Effector memory CD4-positive, alpha-beta T cell (primary cell): ENCODE results near the gene MCF2L.

Source experiments
- DNase-seq, 3 donors: peaks; one replicate each; pipeline ENCODE4 v3.0.0-alpha.2; 2020
- H3K27ac ChIP-seq: 2 replicates; pipeline ENCODE4 v1.7.0; 2013; ENCODE audit warnings: mild to moderate bottlenecking, low read length, moderate library complexity; ENCODE audit not compliant: insufficient read depth, poor library complexity, severe bottlenecking
- H3K27me3 ChIP-seq: replicated peaks from 2 replicates; pipeline ENCODE4 v1.7.0; 2013; ENCODE audit warnings: mild to moderate bottlenecking, low read length; ENCODE audit not compliant: insufficient read depth, control insufficient read depth, poor library complexity, severe bottlenecking
- H3K36me3 ChIP-seq: 2 replicates; pipeline ENCODE4 v1.7.0; 2013; ENCODE audit warnings: mild to moderate bottlenecking, low read length, moderate library complexity; ENCODE audit not compliant: control insufficient read depth, insufficient read depth
- H3K4me1 ChIP-seq: 2 replicates; pipeline ENCODE4 v1.7.0; 2013; ENCODE audit warnings: low read length, mild to moderate bottlenecking; ENCODE audit not compliant: control insufficient read depth, insufficient read depth, poor library complexity, severe bottlenecking
- H3K4me3 ChIP-seq: 2 replicates; pipeline ENCODE4 v1.7.0; 2013; ENCODE audit warnings: low read length, low read depth, mild to moderate bottlenecking; ENCODE audit not compliant: insufficient read depth, poor library complexity, severe bottlenecking
- H3K9me3 ChIP-seq: 2 replicates; pipeline ENCODE4 v1.7.0; 2013; ENCODE audit warnings: mild to moderate bottlenecking, low read length, moderate library complexity; ENCODE audit not compliant: control insufficient read depth

MCF2L gene

DNA sequence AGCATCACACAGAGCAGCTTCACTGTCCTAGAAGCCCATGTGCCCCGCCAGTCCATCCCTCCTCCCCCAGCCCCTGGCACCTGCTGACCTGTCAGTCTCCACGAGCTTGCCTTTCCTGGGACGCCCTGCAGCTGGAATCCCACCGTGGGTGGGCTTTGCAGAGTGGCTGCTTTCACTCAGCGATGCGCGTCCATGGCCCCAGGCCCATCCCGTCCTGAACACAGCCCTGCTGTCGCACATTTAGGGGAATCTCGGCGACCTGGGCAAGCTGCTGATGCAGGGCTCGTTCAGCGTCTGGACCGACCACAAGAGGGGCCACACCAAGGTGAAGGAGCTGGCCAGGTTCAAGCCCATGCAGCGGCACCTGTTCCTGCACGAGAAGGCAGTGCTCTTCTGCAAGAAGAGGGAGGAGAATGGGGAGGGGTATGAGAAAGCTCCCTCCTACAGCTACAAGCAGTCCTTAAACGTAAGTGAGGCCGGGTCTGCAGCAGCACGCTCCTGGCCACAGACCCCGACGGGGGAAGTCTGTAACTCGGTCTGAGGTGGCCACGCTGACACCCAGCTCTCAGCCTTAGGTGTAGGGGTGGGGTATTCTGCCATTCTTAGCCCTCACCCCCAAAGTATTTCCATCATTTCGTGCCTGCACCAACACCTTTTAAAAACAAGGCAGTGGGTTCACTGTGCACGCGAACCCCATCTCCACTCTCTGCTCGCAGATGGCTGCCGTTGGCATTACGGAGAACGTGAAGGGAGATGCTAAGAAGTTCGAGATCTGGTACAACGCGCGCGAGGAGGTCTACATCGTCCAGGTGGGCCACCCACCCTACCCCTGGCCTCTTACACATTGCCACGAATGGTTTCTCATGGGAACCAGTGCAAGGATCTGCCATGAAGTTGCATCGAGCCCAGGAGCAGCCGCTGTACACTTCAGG lies 118.2 kb downstream of the MCF2L start:
- Histone ChIP-seq H3K4me3 (no peak overlapping the region), H3K9me3 (no peaks in the 10 kb centered on the region), H3K4me1 (no peaks in the 10 kb centered on the region), H3K27me3 (no peaks in the 10 kb centered on the region), H3K36me3 (peaks cover 3% of the 10 kb centered on the region), H3K27ac (no peak overlapping the region)
- no peak for DNase-seq

GRCh38 chr13:113087923-113088690 lies 119.1 kb downstream of the MCF2L start:
- H3K36me3 ChIP-seq: peaks cover 3% of the 10 kb centered on the region
- H3K4me1 ChIP-seq: no peaks in the 10 kb centered on the region
- no peak for DNase-seq
- no peaks in the 10 kb centered on the region for H3K9me3 ChIP-seq
- H3K27me3 ChIP-seq: no peaks in the 10 kb centered on the region
- no peak overlapping the region for H3K4me3 ChIP-seq
- no peak overlapping the region for H3K27ac ChIP-seq

GRCh38 chr13:113088691-113089020 lies 119.6 kb downstream of the MCF2L start:
- Histone ChIP-seq H3K9me3 (no peaks in the 10 kb centered on the region), H3K4me1 (no peaks in the 10 kb centered on the region), H3K36me3 (peaks cover 3% of the 10 kb centered on the region), H3K27ac (no peak overlapping the region), H3K4me3 (no peak overlapping the region), H3K27me3 (no peaks in the 10 kb centered on the region)
- no peak for DNase-seq

- no peak for DNase-seq
- Histone ChIP-seq H3K4me3 (no peak overlapping the region), H3K36me3 (peaks cover 3% of the 10 kb centered on the region), H3K27ac (no peak overlapping the region), H3K4me1 (no peaks in the 10 kb centered on the region), H3K9me3 (no peaks in the 10 kb centered on the region), H3K27me3 (no peaks in the 10 kb centered on the region)
Measured at GRCh38 chr13:113089693-113090414, 120.8 kb downstream of the MCF2L start.

DNA sequence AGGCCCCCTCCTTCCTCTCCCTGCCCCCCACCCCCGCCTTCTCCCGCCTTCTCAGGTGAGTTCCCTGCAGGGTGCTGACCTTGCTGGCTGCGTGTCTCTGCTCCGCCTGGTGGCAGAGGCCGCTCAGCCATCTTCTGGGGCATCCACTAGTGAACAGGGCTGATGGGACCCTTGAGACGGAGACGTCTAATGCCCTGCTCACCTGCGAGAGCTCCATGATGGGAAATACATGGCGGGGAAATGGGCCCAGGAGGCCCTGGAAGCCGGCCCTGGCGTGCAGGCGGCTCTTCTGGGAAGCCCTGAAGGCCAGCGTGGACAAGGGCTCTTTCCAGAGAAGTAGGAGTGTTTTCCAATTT lies 121.4 kb downstream of the MCF2L start:
- no peaks in the 10 kb centered on the region for H3K27me3 ChIP-seq
- no peak overlapping the region for H3K4me3 ChIP-seq
- no peak for DNase-seq
- peaks cover 3% of the 10 kb centered on the region for H3K36me3 ChIP-seq
- no peaks in the 10 kb centered on the region for H3K9me3 ChIP-seq
- H3K4me1 ChIP-seq: no peaks in the 10 kb centered on the region
- no peak overlapping the region for H3K27ac ChIP-seq

DNA sequence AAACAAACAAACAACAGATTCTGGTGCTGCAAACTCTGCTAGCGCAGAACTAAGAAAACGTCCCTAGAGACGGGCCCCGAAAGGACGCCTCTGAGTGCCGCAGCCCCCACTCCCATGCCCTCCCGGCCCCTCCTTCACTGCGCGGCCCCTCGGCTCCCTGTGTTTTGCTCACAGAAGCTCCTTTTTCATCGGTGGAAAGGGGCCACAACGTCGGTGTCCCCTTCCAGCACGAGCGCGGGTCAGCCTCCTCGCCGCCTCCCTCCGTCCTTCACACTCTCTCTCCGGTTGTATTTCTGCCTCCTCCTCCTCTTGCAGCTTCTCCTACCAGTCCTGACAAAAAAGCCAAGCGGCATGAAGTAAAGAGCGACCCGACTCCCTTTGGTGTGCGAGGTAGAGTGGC lies 121.8 kb downstream of the MCF2L start:
- Histone ChIP-seq H3K27me3 (no peaks in the 10 kb centered on the region), H3K4me1 (no peaks in the 10 kb centered on the region), H3K36me3 (peaks cover 3% of the 10 kb centered on the region), H3K9me3 (no peaks in the 10 kb centered on the region), H3K27ac (no peak overlapping the region), H3K4me3 (no peak overlapping the region)
- no peak for DNase-seq

GRCh38 chr13:113091211-113091771 lies 122.3 kb downstream of the MCF2L start:
- Histone ChIP-seq H3K9me3 (no peaks in the 10 kb centered on the region), H3K4me3 (no peak overlapping the region), H3K27me3 (no peaks in the 10 kb centered on the region), H3K4me1 (no peaks in the 10 kb centered on the region), H3K36me3 (peaks cover 3% of the 10 kb centered on the region), H3K27ac (no peak overlapping the region)
- no peak for DNase-seq

DNA sequence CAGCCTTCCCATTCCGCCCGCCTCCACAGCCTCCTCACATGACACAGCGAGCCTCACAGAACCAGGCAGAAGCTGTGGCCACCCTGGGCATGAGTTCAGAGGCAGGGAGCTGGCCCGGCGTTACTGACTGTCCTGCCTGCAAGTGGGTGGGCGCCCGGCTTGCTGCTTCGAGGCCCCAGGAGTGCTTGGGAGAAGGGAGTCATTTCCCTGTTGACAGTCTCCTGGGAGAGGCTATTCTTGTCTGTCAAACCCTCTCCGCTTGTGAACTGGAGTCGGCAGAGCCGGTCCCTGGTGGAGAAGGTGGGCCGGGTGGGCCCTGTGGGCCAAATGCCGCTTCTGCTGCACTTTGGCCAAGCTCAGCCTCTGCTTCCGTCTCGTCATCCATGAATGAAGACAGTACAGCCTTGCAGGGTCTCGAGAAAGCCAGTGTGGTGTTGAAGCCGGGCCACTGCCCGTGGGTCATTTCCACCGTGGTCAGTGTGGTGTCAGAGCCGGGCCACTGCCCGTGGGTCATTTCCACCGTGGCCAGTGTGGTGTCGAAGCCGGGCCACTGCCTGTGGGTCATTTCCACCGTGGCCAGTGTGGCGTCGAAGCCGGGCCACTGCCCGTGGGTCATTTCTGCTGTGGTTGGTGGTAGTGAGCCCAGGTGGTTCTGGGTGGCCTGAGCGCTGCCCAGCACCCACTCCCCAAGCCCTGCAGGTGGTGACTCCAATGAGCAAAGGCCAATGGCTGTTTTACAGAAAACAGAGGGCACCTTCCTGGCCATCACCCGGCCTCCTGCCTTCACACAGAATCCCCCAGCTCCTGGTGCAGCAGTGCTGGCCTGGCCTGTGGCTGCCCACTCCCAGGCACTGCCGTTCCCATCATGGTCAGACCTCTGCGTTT lies 123.1 kb downstream of the MCF2L start:
- H3K4me1 ChIP-seq: no peaks in the 10 kb centered on the region
- peaks cover 3% of the 10 kb centered on the region for H3K36me3 ChIP-seq
- no peaks in the 10 kb centered on the region for H3K9me3 ChIP-seq
- no peak for DNase-seq
- H3K27me3 ChIP-seq: no peaks in the 10 kb centered on the region
- no peak overlapping the region for H3K27ac ChIP-seq
- H3K4me3 ChIP-seq: no peak overlapping the region
